Non-pigmented ciliary epithelial cell (primary cell): Measurements from ENCODE around the gene RNF111.
"Not testable (repeated sequence)": the region's sequence is repeated elsewhere in the genome, so short reads cannot be mapped to it uniquely, and the experiment has no call there.

ENCODE experiments used
- DNase-seq: peaks from one replicate; pipeline ENCODE4 v3.0.0-alpha.2; 2010; ENCODE audit warnings: low read depth

RNF111 gene

DNA sequence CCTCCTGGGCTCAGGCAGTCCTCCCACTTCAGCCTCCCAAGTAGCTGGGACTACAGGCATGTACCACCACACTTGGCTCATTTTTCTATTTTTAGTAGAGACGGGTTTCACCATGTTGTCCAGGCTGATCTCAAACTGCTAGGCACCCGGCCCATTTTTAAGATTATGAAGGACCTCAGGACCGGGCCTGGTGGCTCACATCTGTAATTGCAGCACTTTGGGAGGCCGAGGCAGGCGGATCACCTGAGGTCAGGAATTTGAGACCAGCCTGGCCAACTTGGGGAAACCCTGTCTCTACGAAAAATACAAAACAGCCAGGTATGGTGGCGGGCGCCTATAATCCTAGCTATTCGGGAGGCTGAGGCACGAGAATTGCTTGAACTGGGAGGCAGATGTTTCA lies 12.8 kb downstream of the RNF111 start:
- DNase-seq = not testable (repeated sequence)

DNA sequence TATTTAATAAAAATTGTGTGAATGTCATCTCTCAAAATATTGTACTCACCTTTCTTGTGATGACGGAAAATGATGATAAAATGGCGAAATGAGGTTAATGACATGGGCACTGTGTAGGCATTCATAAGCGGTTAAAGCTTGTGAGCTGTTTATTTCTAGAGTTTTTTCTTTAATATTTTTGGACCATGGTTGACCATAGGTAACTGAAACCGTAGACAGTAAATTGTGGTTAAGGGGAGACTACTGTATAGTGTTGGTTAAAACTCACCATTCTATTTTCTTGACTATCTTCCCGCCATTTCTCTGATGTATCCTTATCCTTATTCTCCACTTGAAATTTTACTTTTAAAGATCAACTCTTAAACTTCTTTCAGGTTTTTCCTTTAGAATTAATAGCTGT lies 14.5 kb downstream of the RNF111 start:
- no peak for DNase-seq

DNA sequence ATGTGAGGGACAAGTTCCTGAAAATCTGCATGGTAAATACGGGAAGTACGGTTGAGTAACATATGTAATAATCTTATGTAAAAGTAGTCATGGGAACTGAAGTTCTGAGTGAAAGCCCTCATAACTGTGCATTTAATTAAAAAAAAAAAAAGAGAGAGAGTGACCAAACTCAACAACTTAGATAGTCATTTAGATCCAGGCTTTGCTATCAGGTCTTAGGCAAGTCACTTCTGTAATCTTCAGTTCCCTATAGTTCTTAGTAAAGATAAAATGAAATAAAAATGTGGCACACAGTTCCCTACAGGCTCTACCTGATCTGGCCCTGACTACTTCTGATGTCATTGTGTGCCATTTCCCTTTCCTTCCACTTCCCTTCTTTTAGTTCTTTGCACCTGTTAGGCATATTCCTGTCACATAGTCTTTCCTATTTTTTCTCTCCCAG lies 15.0 kb downstream of the RNF111 start:
- no peak for DNase-seq

DNA sequence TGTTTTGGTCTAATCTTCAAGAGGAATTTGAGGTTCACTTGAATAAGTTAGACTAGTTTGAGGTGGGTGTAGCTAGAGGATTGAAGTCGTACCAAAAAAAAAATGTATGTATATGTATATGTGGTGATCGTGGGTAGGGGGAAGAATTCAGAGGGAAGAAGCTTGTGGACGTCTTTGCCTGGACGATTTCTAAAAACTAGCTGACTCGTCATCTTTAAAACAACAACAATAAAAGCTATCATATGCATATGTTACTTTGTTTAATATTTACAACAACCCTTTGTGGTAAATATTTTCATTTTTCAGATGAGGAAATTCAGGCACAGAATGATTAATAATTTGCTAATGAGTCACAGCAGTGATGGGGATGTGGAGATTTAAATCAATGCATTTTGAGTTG lies 18.1 kb downstream of the RNF111 start:
- DNase-seq = no peak

DNA sequence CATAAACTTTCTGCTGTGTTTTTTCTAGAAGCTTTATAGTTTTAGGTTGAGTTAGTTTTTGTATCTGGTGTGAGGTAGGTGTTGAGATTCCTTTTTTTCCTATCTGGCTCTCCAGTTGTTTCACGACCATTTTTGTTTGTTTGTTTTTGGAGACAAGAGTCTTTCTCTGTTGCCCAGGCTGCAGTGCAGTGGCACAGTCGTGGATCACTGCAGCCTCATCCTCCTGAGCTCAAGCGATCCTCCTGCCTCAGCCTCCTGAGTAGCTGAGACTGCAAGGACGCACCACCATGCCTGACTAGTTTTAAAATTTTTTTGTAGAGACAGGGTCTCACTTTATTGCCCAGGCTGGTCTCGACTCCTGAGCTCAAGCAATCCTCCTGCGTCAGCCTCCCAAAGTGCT lies 20.6 kb downstream of the RNF111 start:
- no peak for DNase-seq

DNA sequence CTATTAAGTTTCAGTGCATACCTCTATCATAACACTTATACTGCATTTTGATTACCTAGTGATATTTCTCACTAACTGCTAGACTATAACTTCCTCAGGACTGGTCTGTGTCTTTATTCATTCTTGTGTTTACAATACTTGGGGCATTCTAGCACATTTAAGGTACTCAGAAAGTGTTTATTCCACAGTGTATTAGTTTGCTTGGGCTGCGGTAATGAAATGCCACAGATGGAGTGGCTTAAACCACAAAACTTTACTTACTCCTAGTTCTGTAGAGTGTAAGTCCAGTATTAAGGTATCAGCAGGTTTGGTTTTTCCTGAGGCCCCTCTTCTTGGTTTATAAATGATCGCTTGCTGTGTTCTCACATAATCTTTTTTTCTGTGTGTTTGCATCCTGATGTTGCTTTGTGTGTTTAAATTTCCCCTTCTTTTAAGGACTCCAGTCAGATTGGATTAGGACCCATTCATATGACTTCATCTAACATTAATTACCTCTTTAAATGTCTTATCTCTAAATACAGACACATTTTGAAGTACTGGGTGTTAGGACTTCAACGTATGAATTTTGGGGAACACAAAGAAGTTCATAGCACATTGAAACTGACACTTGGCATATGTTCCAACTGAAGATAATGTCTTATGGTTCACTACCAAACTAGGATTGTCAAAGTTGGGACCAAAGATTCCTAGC lies 23.9 kb downstream of the RNF111 start:
- no peak for DNase-seq

DNA sequence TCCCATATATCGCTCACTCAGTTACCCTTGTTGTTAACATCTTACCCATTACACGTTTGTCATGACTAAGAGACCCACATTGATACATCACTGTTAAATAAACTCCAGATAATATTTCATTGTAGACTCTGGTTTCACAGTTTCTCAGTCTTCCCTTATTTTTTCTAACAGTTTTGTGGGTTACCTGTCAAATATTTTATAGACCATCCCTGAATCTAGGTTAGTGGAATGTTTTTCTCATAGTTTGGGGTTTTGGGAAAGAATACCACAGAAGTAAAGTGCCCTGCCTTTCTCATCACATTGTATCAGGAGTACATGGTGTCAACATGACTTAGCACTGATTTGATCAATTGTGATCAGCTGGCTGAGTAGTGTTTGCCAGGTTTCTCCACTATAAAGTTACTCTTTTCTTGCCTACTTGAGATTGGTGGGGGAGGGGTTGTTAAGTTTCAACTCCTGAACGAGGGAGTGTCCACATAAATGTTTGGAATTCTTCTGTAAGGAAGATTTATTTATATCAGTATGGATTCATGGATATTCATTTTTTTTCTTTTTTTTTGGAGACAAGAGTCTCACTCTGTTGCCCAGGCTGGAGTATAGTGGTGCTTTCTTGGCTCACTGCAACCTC lies 25.9 kb downstream of the RNF111 start:
- no peak for DNase-seq

DNA sequence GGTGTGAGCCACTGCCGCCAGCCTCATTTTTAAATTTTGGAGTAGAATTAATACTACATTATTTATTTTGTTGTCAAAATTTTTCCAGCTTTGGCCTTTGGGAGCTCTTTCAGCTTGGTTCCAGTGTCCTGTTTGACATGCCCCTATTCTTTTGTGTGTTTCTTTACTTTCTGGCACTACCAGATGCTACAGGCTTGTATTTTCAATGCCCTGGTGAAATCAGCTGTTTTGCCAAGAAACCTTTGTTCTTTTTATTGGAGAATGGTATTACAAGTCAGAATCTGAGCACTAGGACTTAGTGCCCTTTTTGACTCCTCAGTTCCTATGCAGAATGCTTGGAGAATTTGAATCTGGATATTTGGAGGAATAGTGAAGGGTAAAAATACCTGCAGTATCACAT lies 26.6 kb downstream of the RNF111 start:
- no peak for DNase-seq

DNA sequence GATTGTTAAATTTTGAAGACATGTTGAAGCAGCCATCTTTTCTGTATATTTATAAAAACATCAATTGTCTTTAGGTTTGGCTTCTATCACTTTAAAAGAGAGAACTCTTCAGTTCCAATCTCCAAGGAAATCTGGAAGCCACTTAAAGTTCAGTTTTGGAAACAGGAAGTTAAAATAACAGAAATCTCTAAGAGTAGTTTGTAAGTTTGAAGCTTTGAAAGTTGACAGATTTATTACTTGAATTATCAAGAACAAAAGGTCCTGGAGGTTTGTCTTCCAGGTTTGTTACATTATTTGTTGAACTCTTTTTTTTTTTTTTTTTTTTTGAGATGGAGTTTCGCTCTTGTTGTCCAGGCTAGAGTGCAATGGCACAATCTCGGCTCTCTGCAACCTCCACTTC lies 30.0 kb downstream of the RNF111 start:
- DNase-seq = no peak

DNA sequence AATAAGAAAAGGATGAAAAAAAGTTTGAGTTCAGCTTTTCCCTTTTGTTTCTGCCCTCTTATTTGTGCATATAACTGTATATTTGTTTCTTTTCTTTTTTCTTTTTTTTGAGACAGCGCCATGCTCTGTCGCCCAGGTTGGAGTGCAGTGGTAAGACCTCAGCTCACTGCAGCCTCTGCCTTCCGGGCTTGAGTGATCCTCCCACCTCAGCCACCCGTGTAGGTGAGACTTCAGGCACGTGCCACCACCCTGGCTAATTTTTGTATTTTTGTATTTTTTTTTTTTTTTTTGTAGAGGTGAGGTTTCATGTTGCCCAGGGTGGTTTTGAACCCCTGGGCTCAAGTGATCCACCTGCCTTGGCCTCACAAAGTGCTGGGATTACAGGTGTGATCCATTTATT lies 31.4 kb downstream of the RNF111 start:
- no peak for DNase-seq

DNA sequence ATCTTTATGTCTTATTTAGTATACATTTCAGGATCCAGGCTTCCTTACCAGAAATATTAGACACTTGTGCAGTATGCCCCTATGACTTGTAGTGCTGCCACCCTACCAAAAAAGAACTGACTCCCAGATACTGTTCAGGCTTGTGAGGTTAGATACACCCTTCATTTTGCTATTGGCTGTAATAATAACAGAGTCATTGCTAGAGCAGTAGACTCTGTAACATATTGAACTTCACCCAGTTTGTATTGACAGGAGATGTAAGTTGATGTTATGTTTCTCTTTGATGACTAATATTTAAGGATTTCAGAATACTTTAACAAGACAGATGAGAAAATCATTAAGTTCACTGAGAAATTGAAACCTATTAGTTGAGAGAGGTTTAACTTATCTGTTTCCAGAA lies 32.9 kb downstream of the RNF111 start:
- no peak for DNase-seq

DNA sequence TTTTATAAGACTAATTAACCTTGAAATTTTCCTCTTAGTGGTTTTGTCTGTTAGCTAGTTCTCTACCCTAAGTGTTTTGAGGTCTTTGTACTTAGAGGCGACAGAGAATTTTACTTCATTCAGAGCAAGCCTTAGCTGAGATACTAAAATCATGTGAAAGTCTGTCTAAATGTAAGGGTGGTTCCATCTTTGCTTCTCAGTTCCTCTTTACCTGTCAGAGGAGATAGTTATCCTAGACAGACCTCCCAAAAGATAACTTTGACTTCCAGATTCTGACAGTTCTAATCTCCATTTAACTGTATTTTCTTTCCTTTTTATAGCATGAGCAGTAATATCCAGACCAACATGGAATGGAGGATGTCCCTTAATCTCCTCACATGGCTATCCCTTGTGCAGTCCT lies 34.7 kb downstream of the RNF111 start:
- DNase-seq = no peak

DNA sequence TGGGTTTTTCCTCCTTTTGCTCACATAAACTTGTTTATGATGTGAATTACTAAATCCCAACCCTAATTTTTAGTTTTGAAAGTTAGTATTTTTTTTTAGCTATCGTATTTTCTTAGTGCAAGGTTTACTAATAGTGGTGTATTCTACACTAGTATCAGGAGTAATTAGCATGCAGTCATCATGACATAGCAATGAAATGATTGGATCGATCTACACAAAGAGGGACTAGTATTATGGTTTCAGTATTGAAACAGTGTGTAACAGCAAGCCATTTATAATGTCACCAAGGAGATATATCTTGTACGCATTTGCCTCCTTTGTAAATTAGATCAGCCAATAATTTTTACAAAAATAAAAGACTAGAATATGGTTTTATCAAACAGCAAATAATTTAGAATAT lies 38.7 kb downstream of the RNF111 start:
- DNase-seq = no peak

DNA sequence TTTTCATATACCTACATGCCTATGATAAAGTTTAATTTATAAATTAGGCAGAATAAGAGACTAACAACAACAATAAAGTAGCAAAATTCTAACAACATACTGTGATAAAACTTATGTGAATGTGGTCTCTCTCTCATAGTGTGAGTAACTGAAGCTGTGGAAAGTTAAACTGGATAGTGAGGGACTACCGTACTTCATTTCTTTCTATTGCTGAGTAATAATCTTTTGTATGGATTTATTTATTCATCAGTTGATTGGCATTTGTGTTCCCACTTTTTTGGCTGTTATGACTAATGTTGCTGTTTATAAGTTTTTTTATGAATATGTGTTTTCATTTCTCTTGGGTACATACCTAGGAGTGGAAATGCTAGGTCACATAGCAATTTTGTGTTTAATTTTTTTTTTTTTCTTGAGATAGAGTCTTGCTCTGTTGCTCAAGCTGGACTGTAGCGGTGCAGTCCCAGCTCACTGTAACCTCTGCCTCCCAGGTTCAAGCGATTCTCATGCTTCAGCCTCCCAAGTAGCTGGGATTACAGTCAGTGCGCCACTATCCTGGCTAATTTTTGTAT lies 41.0 kb downstream of the RNF111 start:
- no peak for DNase-seq

DNA sequence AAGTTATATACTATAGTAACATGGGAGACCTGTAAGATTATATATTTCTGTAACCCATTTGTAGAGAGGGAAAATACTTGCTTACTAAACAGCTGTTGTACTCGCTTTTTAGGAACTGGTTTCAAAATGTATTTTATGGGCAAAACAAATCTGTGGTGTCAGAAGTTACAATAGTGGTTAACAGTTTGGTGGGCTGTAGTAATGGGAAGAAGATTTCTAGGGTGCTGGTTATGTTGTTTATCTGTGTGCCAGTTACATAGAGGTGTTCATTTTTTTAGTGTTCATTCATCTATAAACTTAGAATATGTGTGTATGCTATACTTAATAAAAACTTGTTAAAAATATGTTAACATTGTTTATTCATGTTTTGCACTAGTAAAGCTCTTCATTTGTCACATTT lies 42.1 kb downstream of the RNF111 start:
- no peak for DNase-seq

DNA sequence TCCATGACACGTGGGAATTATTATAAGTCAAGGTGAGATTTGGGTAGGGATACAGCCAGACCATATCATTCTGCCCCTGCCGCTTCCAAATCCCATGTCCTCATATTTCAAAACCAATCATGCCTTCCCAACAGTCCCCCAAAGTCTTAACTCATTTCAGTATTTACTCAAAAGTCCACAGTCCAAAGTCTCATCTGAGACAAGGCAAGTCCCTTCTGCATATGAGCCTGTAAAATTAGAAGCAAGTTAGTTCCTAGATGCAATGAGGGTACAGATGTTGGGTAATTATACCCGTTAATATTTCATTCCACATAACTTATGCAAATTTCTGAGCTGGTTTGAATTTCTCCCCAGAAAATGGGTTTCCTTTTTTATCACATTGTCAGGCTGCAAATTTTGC lies 47.7 kb downstream of the RNF111 start:
- no peak for DNase-seq

DNA sequence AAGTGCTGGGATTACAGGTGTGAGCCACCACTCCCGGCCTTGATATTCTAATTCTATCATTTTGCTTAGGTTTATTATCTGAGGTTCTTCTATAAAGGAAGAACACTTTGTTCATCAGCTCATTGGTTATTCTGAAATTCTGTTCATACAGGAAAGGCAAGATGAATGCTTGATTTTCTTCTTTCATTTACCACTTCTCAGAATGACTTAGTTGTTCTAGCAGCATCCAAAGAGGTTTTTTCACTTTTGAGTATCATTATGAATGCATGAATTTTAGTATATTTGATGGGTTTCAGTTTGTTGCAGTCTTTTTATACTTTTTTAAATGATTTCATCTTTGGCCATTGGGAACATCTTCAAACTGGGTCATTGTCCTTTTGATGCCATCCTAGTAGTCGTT lies 51.8 kb downstream of the RNF111 start:
- DNase-seq = no peak

DNA sequence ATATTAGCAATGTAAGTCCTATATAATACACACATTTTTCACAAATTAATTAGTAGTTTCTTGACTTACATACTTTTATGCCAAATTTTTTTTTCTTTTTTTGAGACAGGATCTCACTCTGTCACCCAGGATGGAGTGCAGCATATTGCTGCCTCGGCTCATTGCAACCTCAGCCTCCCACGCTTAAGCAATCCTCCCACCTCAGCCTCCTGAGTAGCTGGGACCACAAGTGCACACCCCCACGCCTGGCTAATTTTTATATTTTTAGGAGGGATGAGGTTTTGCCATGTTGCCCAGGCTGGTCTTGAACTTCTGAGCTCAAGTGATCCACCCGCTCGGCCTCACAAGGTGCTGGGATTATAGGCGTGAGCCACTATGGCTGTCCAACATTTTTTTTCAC lies 54.6 kb downstream of the RNF111 start:
- no peak for DNase-seq

DNA sequence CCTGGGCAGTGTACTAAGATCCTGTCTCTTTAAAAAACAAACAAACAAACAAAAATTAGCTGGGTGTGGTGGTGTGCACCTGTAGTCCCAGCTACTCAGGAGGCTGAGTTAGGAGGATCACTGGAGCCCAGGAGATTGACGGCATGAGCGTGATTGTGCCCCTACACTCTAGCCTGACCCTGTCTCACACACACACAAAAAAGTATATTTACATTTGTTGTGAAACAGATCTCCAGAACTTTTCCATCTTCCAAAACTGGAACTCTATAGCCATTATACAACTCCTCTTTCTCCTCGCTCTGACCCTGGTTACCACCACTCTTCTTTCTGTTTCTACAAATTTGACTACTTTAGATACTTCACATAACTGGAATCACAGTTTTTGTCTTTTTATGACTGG lies 61.4 kb downstream of the RNF111 start:
- no peak for DNase-seq

DNA sequence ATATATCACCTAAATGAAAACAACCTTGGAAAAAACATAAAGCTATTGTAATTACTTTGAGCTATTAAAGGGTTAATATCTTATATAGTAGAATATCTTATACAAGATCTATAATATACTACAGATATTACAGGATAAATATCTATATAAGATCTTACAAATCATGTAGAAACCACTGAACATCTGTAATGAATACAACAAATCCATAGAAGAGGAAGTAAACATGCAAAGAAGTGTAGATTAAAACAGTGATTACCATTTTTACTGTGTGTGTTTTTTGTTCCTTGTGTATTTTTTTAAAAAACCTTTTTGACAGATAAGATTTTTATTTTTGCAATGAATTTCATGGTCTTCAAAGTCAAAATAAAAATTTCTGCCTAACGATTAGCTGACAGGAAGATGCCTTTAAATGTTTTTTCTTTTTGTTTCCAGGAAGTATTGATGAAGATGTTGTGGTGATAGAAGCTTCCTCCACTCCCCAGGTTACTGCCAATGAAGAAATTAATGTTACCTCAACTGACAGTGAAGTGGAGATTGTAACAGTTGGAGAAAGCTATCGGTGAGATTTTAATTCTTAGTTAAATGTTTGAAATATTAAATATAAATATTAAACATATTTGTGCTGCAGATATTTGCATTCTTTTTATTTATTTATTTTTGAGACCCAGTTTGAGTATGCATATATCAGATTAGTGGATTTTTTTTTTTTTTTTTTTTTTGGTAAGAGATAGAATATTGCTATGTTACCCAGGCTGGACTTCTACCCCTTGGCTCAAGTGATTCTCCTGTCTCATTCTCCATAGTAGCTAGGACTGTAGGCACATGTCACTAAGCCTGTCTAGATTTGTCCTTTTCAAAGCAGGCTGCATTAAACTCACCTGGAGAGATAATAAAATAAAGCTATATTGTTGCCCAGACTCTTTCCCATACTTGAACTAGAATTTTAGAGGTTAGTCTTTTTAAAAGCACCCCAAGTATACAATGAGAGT lies 64.7 kb downstream of the RNF111 start:
- no peak for DNase-seq

DNA sequence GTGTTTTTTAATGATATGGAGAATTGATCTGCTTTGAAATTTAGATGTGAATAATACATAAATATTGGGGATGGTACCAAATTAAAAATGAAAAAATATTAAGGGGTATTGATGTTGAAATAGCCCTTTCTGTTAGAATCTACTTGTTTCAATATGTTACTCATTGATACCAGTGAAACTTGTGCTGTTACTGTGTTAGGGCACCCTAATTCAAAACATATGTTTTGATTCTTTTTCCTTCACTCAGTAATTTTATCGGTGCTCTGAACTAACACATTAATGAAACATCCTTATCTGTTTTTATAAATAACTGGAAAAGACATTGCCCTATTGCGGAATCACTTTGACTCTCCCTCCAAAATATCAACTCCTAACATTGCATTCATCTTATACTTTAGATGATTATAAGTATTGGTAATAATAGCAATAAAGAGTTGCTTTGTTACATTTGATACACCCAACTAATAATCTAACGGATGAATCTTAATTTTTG lies 65.5 kb downstream of the RNF111 start:
- DNase-seq = no peak

DNA sequence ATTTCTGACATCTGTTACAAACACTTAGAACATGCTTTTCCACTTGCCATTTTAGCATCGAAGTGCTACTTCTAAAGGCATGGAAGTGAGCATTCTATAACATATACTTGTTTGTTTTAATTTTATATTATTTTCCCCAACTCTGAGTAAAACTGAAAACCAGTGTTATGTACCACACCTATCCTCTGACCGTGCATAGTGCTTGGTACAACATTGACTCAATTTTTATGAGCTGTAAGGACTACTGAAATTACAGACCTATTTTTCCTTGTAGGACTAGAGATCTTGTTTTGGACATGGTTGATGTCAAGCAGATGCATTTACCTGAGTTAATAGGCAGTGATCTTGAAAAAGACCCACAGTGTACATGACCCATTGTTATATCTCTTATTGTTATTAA lies 66.0 kb downstream of the RNF111 start:
- no peak for DNase-seq
